HG02938 (cell line): ENCODE data around the gene RLBP1.
A peak's percentile ranks its signal among the peaks of the same experiment; 100 is the strongest.

ENCODE experiments used
- ATAC-seq: cut with Tn5 transposase; IDR thresholded peaks from one replicate; pipeline ENCODE4 v1.9.1; 2021; ENCODE audit warnings: mild to moderate bottlenecking, moderate library complexity; ENCODE audit not compliant: unreplicated experiment

Gene RLBP1

GRCh38 chr15:89179966-89180875 is 41.2 kb downstream of the RLBP1 start:
- ATAC-seq: no peak

GRCh38 chr15:89178307-89178977 is 42.9 kb downstream of the RLBP1 start:
- no peak for ATAC-seq

- ATAC-seq: no peak
Measured at GRCh38 chr15:89177633-89178306, 43.6 kb downstream of the RLBP1 start.

- ATAC-seq: no peak
Measured at GRCh38 chr15:89177116-89177515, 44.3 kb downstream of the RLBP1 start.

- ATAC-seq: no peak
Measured at GRCh38 chr15:89175617-89176191, 45.7 kb downstream of the RLBP1 start.

GRCh38 chr15:89174476-89174875 is 46.9 kb downstream of the RLBP1 start:
- no peak for ATAC-seq

- ATAC-seq: no peak
Measured at GRCh38 chr15:89172921-89173320, 48.5 kb downstream of the RLBP1 start.

- no peak for ATAC-seq
Measured at GRCh38 chr15:89171136-89172072, 50.0 kb downstream of the RLBP1 start.

- no peak for ATAC-seq
Measured at GRCh38 chr15:89170364-89170763, 51.0 kb downstream of the RLBP1 start.

- no peak for ATAC-seq
Measured at GRCh38 chr15:89168316-89168833, 53.0 kb downstream of the RLBP1 start.

- peak; percentile 80 for ATAC-seq
Measured at GRCh38 chr15:89167267-89168176, 53.9 kb downstream of the RLBP1 start.

GRCh38 chr15:89165677-89166076 is 55.7 kb downstream of the RLBP1 start:
- ATAC-seq: no peak

GRCh38 chr15:89164712-89165211 is 56.6 kb downstream of the RLBP1 start:
- no peak for ATAC-seq

GRCh38 chr15:89163271-89164055 is 57.9 kb downstream of the RLBP1 start:
- no peak for ATAC-seq

GRCh38 chr15:89161666-89162065 is 59.7 kb downstream of the RLBP1 start:
- no peak for ATAC-seq
